HepG2 (cell line): ENCODE measurements around the gene PTPMT1. TPM values are rescaled to one million over a fixed set of nuclear protein-coding genes. Genes with fewer than 3 reads are reported as not detected.
"Not testable (repeated sequence)": the region's sequence is repeated elsewhere in the genome, so short reads cannot be mapped to it uniquely, and the experiment has no call there.

ENCODE experiments used
- ATAC-seq: fragments of 200-7000 bp; cut with Tn5 transposase; 3 replicates; pipeline ENCODE4 v1.9.1; 2020; ENCODE audit warnings: mild to moderate bottlenecking, moderate library complexity
- BruUV-seq: library from RNA; stranded (reverse); fragments of 400-500 nt; replicated peaks from 2 replicates; lab custom pipeline; 2021; lab: Mats Ljungman, UMichigan
- CTCF ChIA-PET: fragments of 300-600 bp; formaldehyde crosslinking; extraction: SDS; loops from one replicate; lab custom pipeline; 2021; ENCODE audit warnings: low total read pairs, inconsistent platforms, low intra/inter-chr PET ratio; lab: Yijun Ruan, JAX
- POLR2A ChIA-PET: fragments of 350-600 bp; sonication (Branson Sonifier 250); formaldehyde crosslinking; loops from one replicate; lab custom pipeline; 2020; ENCODE audit warnings: antibody characterized with exemption, inconsistent platforms; lab: Yijun Ruan, JAX
- DNase-seq: peaks from one replicate; pipeline ENCODE4 v3.0.0-alpha.2; 2015; ENCODE audit warnings: low spot score
- FAIRE-seq: peaks from 3 replicates; lab custom pipeline; 2011; peaks lifted over from hg19 to GRCh38; lab: Jason Lieb, UNC
- H2AFZ ChIP-seq: one replicate; pipeline ENCODE4 v1.6.1; 2011; ENCODE audit warnings: low read length, inconsistent platforms
- H3K27ac ChIP-seq: fragments of 300-600 bp; 3 replicates; pipeline ENCODE4 v1.8.0; 2011; ENCODE audit warnings: mixed run types, mild to moderate bottlenecking, mixed read lengths, low read length, inconsistent platforms; ENCODE audit not compliant: insufficient read depth; ENCODE audit errors: extremely low read length
- H3K27me3 ChIP-seq, 2 experiments: fragments of 200-600 bp in 1 of 2; 2 replicates in 1 of 2; 3 replicates in 1 of 2; pipeline versions ENCODE4 v1.6.0 to v1.8.0; 2011; ENCODE audit warnings: low read length in 2 of 2, mild to moderate bottlenecking in 2 of 2, moderate library complexity in 2 of 2, inconsistent platforms in 1 of 2; ENCODE audit not compliant: insufficient read depth in 2 of 2, control insufficient read depth in 1 of 2
- H3K36me3 ChIP-seq, 2 experiments: fragments of 200-600 bp in 1 of 2; replicated peaks in 1 of 2; 2 replicates in 1 of 2; 3 replicates in 1 of 2; pipeline versions ENCODE4 v1.5.1 to v1.8.0; 2011; ENCODE audit warnings: low read length in 2 of 2, inconsistent platforms in 1 of 2; ENCODE audit not compliant: insufficient read depth in 2 of 2, control insufficient read depth in 1 of 2
- H3K4me1 ChIP-seq: 2 replicates; pipeline ENCODE4 v1.5.1; 2012; ENCODE audit warnings: low read length, inconsistent platforms; ENCODE audit not compliant: insufficient read depth
- H3K4me2 ChIP-seq: 2 replicates; pipeline ENCODE4 v1.6.0; 2011; ENCODE audit warnings: low read depth, low read length, inconsistent platforms
- H3K4me3 ChIP-seq, 3 experiments: fragments of 200-600 bp in 1 of 3; sonication (generic), shearing (Covaris generic) in 1 of 3; replicated peaks in 1 of 3; 2 replicates each; pipeline ENCODE4 v1.5.1; 2011 to 2016; ENCODE audit warnings: low read length in 3 of 3, inconsistent platforms in 2 of 3, low read depth in 2 of 3, mild to moderate bottlenecking in 2 of 3, control low read depth in 1 of 3, mixed read lengths in 1 of 3; ENCODE audit not compliant: insufficient read depth in 1 of 3
- H3K79me2 ChIP-seq: one replicate; pipeline ENCODE4 v1.6.1; 2011; ENCODE audit warnings: low read length, inconsistent platforms; ENCODE audit not compliant: insufficient read depth
- H3K9ac ChIP-seq: 2 replicates; pipeline ENCODE4 v1.6.0; 2011; ENCODE audit warnings: mild to moderate bottlenecking, low read depth, low read length, inconsistent platforms; ENCODE audit not compliant: insufficient read depth
- H3K9me3 ChIP-seq: 2 replicates; pipeline ENCODE4 v1.5.1; 2012; ENCODE audit warnings: mild to moderate bottlenecking, low read length
- H4K20me1 ChIP-seq: 2 replicates; pipeline ENCODE4 v1.6.0; 2011; ENCODE audit warnings: inconsistent platforms, mild to moderate bottlenecking, low read length, moderate library complexity; ENCODE audit not compliant: insufficient read depth
- CTCF ChIP-seq: sonication (generic); formaldehyde crosslinking; IDR thresholded peaks from 2 replicates; pipeline ENCODE4 v1.5.0; 2020; ENCODE audit warnings: mild to moderate bottlenecking, missing genetic modification reagents, moderate library complexity
- GZF1 ChIP-seq: sonication (generic); formaldehyde crosslinking; IDR thresholded peaks from 2 replicates; pipeline ENCODE4 v1.5.1; 2020; ENCODE audit warnings: mild to moderate bottlenecking, missing genetic modification reagents
- NCOA1 ChIP-seq: sonication (generic); formaldehyde crosslinking; IDR thresholded peaks from 2 replicates; pipeline ENCODE4 v1.9.0; 2021; ENCODE audit warnings: missing genetic modification reagents
- NR2F1 ChIP-seq, 2 experiments: fragments of 450-650 bp in 1 of 2; formaldehyde crosslinking in 1 of 2; IDR thresholded peaks; 2 replicates each; pipeline versions ENCODE4 v1.5.0 to v1.6.1; 2016 to 2020; ENCODE audit warnings: mild to moderate bottlenecking in 1 of 2, missing compliant biosample characterization in 1 of 2, missing genetic modification reagents in 1 of 2, moderate library complexity in 1 of 2
- SP1 ChIP-seq, 2 experiments: fragments of 450-650 bp in 1 of 2; sonication (generic) in 1 of 2; formaldehyde crosslinking in 1 of 2; IDR thresholded peaks; 2 replicates each; pipeline versions ENCODE4 v1.4.0 to v1.6.1; 2016 to 2020; ENCODE audit warnings: missing genetic modification reagents in 1 of 2
- SRSF1 ChIP-seq: fragments of 200-400 bp; formaldehyde crosslinking; optimal IDR thresholded peaks from 2 replicates; pipeline ENCODE3; 2017; ENCODE audit warnings: mild to moderate bottlenecking, low read depth, low read length, moderate library complexity
- TCF7 ChIP-seq: sonication (generic); IDR thresholded peaks from 2 replicates; pipeline ENCODE4 v1.6.1; 2016; ENCODE audit warnings: antibody characterized with exemption, low read depth
- ZBTB21 ChIP-seq: sonication (generic); formaldehyde crosslinking; IDR thresholded peaks from 2 replicates; pipeline ENCODE4 v1.4.0; 2020; ENCODE audit warnings: missing genetic modification reagents
- ZMAT5 ChIP-seq: sonication (generic); formaldehyde crosslinking; IDR thresholded peaks from 2 replicates; pipeline ENCODE4 v1.5.0; 2020; ENCODE audit warnings: mild to moderate bottlenecking, low read depth, missing genetic modification reagents, borderline replicate concordance
- ZNF121 ChIP-seq: sonication (generic); formaldehyde crosslinking; IDR thresholded peaks from 2 replicates; pipeline ENCODE4 v1.5.0; 2020; ENCODE audit warnings: mild to moderate bottlenecking, missing genetic modification reagents
- ZNF225 ChIP-seq: sonication (generic); formaldehyde crosslinking; IDR thresholded peaks from 2 replicates; pipeline ENCODE4 v1.4.0; 2020; ENCODE audit warnings: mild to moderate bottlenecking, missing genetic modification reagents
- ZNF430 ChIP-seq: sonication (generic); formaldehyde crosslinking; IDR thresholded peaks from 2 replicates; pipeline ENCODE4 v1.9.0; 2021; ENCODE audit warnings: mild to moderate bottlenecking, missing genetic modification reagents
- ZNF773 ChIP-seq: sonication (generic); formaldehyde crosslinking; IDR thresholded peaks from 2 replicates; pipeline ENCODE4 v1.4.0; 2020; ENCODE audit warnings: missing genetic modification reagents, borderline replicate concordance
- ZNF800 ChIP-seq: sonication (generic); formaldehyde crosslinking; IDR thresholded peaks from 2 replicates; pipeline ENCODE4 v1.4.0; 2020; ENCODE audit warnings: missing genetic modification reagents
- WGBS: methylation state at CpG from one replicate; pipeline ENCODE4 v1.1.6; 2017; ENCODE audit warnings: low lambda C conversion rate; 5-methylcytosine and 5-hydroxymethylcytosine counted together
- in situ Hi-C: cut with HindIII; loops from 2 replicates; pipeline ENCODE4 v1.10.0; 2017; ENCODE audit warnings: low pct_unique_long_range_greater_than_20kb; ENCODE audit not compliant: extremely low pct_ligation_motif_present
- intact Hi-C: fragments of 100-400 bp; cut with micrococcal nuclease; formaldehyde crosslinking; loops from one replicate; pipeline ENCODE4 v1.10.0; 2022; ENCODE audit not compliant: unreplicated experiment
- polyA plus RNA-seq, 8 experiments: library from polyadenylated mRNA; depleted of rRNA in 3 of 8; stranded (reverse) in 7 of 8; unstranded in 1 of 8; fragments of >200 nt; fragmentation: Illumina TruSeq in 4 of 8; extraction: Trizol in 4 of 8; gene quantifications; 2 replicates each; pipeline versions ENCODE4 v1.2.1 to v1.2.3, GENCODE V29; 2011 to 2016; ENCODE audit warnings: low read depth in 4 of 8, missing spikeins in 1 of 8, mixed read lengths in 1 of 8; ENCODE audit not compliant: insufficient read depth in 1 of 8
- total RNA-seq, 5 experiments: library from RNA; depleted of rRNA; stranded (reverse); fragments of >200 nt; fragmentation: Illumina TruSeq; extraction: Trizol; gene quantifications; 2 replicates each; pipeline ENCODE4 v1.2.3, GENCODE V29; 2016; ENCODE audit warnings: low read depth in 1 of 5

PTPMT1 gene
- total and polyA plus RNA-seq, 2 of the 13 experiments (the other 11 are each of a cell fraction or from before 2014, with no cell fraction given) = 55.6 to 129 TPM

- H2AFZ ChIP-seq, intact Hi-C loops, H3K27me3 ChIP-seq, FAIRE-seq, H4K20me1 ChIP-seq, H3K9me3 ChIP-seq, H3K27ac ChIP-seq, ATAC-seq, DNase-seq, H3K36me3 ChIP-seq, in situ Hi-C loops, CTCF ChIA-PET, BruUV-seq: not testable (repeated sequence)
- peak overlapping the region in 1 of 3 experiments; percentile 97; a peak in 1 of 6 replicates for H3K4me3 ChIP-seq
- peak overlapping the region; percentile 23; the same call in 1 of the 2 replicates for H3K4me2 ChIP-seq
- POLR2A ChIA-PET = interaction anchor here (1.5 to 3.9 kb wide), 4 partner anchors 10 to 152 kb away, joined by 3 to 19 read pairs (median 12); partner anchors contain the start of genes CELF1, KBTBD4 and NDUFS3
- peak overlapping the region; percentile 99 for H3K9ac ChIP-seq
- TF ChIP-seq ZNF121 (CRISPR knock-in tag) = 0 out of 2 replicates have a peak, but pooled peaks have one; percentile 51
- 90% methylated on average over 10 of the region's 10 CpGs for WGBS
- H3K4me1 ChIP-seq = peaks cover 26% of the 10 kb centered on the region
- H3K79me2 ChIP-seq = peaks cover 24% of the 10 kb centered on the region
These were observed 1.0 kb upstream of the PTPMT1 start for GRCh38 chr11:47564366-47564765.

- no peaks in the 10 kb centered on the region for H3K27me3 ChIP-seq
- H3K9ac ChIP-seq = peak overlapping the region; percentile 99
- intact Hi-C loops = no loop called here
- peak overlapping the region; percentile 42 for H2AFZ ChIP-seq
- H3K79me2 ChIP-seq = peaks cover 27% of the 10 kb centered on the region
- CTCF ChIA-PET = no interaction called here
- in situ Hi-C loops = no loop called here
- POLR2A ChIA-PET = interaction anchor here (0.8 to 3.9 kb wide), 7 partner anchors 9 to 152 kb away, joined by 3 to 19 read pairs (median 4); partner anchors contain the start of genes CELF1, KBTBD4 and NDUFS3
- DNase-seq (no peak), ATAC-seq (peak; percentile 38), FAIRE-seq (no peak)
- H3K9me3 ChIP-seq = no peaks in the 10 kb centered on the region
- H3K27ac ChIP-seq = peak overlapping the region; percentile 85
- BruUV-seq = TSS peak; percentile 75
- H4K20me1 ChIP-seq = no peaks in the 10 kb centered on the region
- WGBS = 8% methylated on average over 6 of the region's 11 CpGs
- H3K36me3 ChIP-seq = peaks cover 4 to 6% of the 10 kb centered on the region in 2 experiments; a peak in 4 of 5 replicates
- peaks cover 26% of the 10 kb centered on the region for H3K4me1 ChIP-seq
- H3K4me2 ChIP-seq = peak overlapping the region; percentile 94
- peak overlapping the region; percentile 87 to 97 (median 97); a peak in 5 of 6 replicates for H3K4me3 ChIP-seq
- 0 out of 4 replicates have a peak, but pooled peaks of 1 of the 2 experiments have one; percentile 33 for TF ChIP-seq NR2F1 (CRISPR knock-in tag; IDR thresholded peaks at IDR 0.05)
- peak; percentile 80 for TF ChIP-seq GZF1 (CRISPR knock-in tag)
- TF ChIP-seq SRSF1 = peak; percentile 24
- TF ChIP-seq ZNF773 (CRISPR knock-in tag) = no peak
- no peak for TF ChIP-seq ZNF430 (CRISPR knock-in tag)
- TF ChIP-seq NCOA1 (CRISPR knock-in tag) = 0 out of 2 replicates have a peak, but pooled peaks have one; percentile 23
- TF ChIP-seq TCF7 = no peak
- no peak for TF ChIP-seq SP1 (IDR thresholded peaks at IDR 0.05)
- TF ChIP-seq SP1 (CRISPR knock-in tag; IDR thresholded peaks at IDR 0.05) = no peak
- TF ChIP-seq CTCF (CRISPR knock-in tag) = peak; percentile 13; the same call in 1 of the 2 replicates
- TF ChIP-seq ZMAT5 (CRISPR knock-in tag) = no peak
- no peak for TF ChIP-seq ZNF225 (CRISPR knock-in tag)
- no peak for TF ChIP-seq ZNF800 (CRISPR knock-in tag)
- TF ChIP-seq ZBTB21 = no peak
These were observed 463 bp upstream of the PTPMT1 start for GRCh38 chr11:47564933-47565339.
